ENCODE results near the gene ABCB10. TPM values are rescaled to one million over a fixed set of nuclear protein-coding genes. Genes with fewer than 3 reads are reported as not detected.

ABCB10 gene
- total RNA-seq, 2 experiments from 2014 or later, result 23.7 to 28.2 TPM

DNA sequence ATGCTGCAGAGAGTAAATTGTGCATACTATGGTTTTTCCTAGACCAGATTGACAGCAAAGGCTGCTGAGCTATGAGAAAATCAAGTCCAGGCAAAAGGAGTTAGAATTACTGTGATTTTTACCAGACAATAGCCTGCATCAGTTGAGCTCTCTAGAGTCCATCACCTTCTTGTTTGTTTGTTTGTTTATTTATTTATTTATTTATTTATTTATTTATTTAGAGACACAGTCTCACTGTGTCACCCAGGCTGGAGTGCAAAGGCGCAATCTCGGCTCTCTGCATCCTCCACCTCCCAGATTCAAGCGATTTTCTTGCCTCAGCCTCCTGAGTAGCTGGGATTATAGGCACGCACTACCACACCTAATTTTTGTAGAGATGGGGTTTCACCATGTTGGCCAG lies 24.2 kb upstream of the ABCB10 start:
- ChIA-PET POLR2A (interaction anchor here (0.5 kb wide), 1 partner anchor 90 kb away, joined by 3 read pairs; no protein-coding TSS in a partner anchor), CTCF (no interaction called here)

DNA sequence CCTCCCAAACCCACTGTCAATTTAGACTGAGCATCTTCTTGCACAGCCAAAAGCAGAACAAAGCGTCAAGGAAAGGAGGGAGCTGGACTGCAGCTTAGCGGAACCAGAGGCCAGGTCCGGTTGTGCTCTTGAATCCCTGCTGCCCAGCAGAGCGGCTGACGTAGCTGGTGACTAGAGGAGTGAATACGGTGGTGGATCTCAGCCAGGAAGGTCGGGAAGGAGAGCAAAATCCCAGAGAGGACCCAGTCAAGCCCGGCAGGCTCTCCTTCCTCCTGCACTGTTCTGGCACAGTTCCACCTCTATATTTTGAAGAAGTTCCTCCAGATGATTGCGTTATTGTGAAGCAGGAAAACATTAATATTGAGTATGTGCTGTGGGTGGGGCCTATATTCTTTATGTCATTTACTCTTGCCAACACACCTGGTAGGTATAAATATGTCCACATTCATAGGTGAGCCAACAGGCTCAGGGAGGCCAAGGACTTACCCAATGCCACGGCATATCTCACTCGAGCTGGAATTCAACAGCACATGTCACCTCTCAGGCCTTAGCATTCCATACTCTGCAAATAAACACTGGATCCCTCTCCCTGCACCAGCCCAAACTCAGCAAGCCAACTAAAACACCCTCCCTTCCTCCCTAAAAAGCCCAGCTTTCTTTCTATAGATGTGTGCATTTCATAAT lies 23.6 kb upstream of the ABCB10 start:
- Mint-ChIP-seq H3K27me3 (no peaks in the 10 kb centered on the region), H3K4me1 (peaks cover 3% of the 10 kb centered on the region), H3K4me3 (no peak overlapping the region), H3K9me3 (no peaks in the 10 kb centered on the region), H3K27ac (no peak overlapping the region), H3K36me3 (ENCODE audit: low read depth) (no peaks in the 10 kb centered on the region)
- POLR2A ChIA-PET, result no interaction called here
- CTCF ChIA-PET, result no interaction called here
- DNase-seq, result no peak

More for the DNA sequence above, 24.2 kb upstream of the ABCB10 start:
- Mint-ChIP-seq H3K4me3 (no peak overlapping the region), H3K4me1 (peaks cover 3% of the 10 kb centered on the region), H3K27ac (no peak overlapping the region), H3K9me3 (no peaks in the 10 kb centered on the region), H3K27me3 (no peaks in the 10 kb centered on the region), H3K36me3 (ENCODE audit: low read depth) (no peaks in the 10 kb centered on the region)
- no peak for DNase-seq

DNA sequence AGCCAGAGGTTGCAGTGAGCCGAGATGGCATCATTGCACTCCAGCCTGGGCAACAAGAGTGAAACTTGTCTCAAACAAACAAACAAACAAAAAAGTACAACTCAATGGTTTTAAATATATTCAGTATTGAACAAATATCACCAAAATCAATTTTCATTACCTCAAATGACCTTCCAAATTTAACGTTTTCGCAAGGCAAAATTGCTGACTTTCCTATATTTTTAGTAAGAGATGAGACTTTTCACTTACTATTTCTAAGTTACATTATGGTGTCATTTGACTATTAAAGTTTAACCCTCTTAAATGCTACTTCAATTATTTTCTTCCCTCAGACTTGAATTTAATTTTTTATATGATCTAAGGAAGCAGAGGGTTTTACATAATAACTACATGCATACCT lies 23.0 kb upstream of the ABCB10 start:
- Mint-ChIP-seq H3K4me1 (peaks cover 3% of the 10 kb centered on the region), H3K27me3 (no peaks in the 10 kb centered on the region), H3K4me3 (no peak overlapping the region), H3K36me3 (ENCODE audit: low read depth) (no peaks in the 10 kb centered on the region), H3K27ac (no peak overlapping the region), H3K9me3 (no peaks in the 10 kb centered on the region)
- ChIA-PET POLR2A (no interaction called here), CTCF (no interaction called here)
- no peak for DNase-seq

DNA sequence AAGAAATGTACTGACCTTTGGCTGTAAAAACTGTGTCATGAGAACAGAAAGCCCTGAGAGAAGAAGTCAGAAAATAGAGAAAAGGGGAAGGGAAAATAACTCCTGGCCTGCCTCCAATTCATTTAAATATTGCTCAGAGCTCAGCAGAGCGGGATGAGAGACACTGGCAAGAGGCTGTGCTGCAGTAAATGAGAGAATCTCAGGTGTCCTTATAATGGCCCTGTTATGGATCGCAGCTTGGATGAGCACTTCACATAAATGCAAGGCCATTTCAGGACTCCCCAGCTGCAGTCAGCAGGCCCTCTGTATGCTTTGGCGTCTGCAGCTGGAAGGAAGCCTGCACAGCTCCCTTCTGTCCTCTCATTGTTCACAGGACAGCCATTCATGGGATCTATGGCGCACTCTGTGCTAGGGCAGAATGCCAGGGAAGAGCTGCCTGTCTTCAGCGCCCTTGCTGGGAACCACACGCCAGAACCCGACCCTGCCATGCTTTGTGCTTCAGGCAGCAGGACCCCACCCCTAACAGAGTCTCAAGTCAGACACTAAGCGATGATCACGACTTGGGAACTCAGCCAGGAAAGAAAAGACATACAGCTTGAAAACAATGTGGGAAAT lies 20.7 kb upstream of the ABCB10 start:
- ChIA-PET POLR2A (no interaction called here), CTCF (interaction anchor here (1.4 to 1.6 kb wide), 3 partner anchors 8 to 15 kb away, joined by 3 to 4 read pairs (median 3); no protein-coding TSS in a partner anchor)
- H3K9me3 Mint-ChIP-seq, result no peaks in the 10 kb centered on the region
- no peaks in the 10 kb centered on the region for H3K27me3 Mint-ChIP-seq
- H3K27ac Mint-ChIP-seq, result no peak overlapping the region
- DNase-seq, result no peak
- H3K4me3 Mint-ChIP-seq, result no peak overlapping the region
- peaks cover 3% of the 10 kb centered on the region for H3K4me1 Mint-ChIP-seq
- H3K36me3 Mint-ChIP-seq (ENCODE audit: low read depth), result no peaks in the 10 kb centered on the region

DNA sequence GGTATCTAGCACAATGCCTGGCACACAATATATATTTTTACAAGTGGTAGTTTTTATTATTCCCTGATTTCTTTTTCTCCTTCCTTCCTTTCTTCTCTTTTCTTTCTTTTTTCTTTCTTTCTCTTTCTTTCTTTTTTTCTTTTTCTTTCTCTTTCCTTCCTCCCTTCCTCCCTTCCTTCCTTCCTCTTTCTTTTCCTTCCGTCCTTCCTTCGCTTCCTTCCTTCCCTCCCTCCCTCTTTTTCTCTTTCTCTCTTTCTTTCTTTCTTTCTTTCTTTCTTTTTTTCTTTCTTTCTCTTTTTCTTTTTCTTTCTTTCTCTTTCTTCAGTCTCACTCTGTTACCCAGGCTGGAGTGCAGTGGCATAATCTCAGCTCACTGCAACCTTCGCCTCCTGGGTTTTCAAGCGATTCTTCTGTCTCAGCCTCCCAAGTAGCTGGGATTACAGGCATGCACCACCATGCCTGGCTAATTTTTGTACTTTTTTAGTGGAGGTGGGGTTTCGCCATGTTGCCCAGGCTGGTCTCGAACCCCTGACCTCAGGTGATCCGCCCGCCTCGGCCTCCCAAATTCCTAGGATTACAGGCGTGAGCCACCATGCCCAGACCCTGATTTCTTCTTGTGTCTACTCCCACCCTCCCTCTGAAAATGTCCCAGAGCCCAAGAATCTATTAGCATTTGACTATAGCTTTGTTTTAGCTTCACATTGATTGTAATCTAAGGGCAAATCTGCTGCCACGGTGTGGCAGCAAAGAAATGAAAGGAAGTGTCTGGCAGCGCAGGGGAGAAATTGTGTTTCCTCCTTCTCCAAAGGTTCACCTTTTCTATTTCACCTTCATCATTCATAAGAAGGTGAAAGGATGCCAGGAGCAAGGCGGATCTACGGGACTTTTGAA lies 19.9 kb upstream of the ABCB10 start:
- Mint-ChIP-seq H3K27ac (no peak overlapping the region), H3K4me1 (peaks cover 3% of the 10 kb centered on the region), H3K27me3 (no peaks in the 10 kb centered on the region), H3K36me3 (ENCODE audit: low read depth) (no peaks in the 10 kb centered on the region), H3K4me3 (no peak overlapping the region), H3K9me3 (no peaks in the 10 kb centered on the region)
- no peak for DNase-seq
- POLR2A ChIA-PET, result no interaction called here
- CTCF ChIA-PET, result interaction anchor here (1.4 to 1.6 kb wide), 2 partner anchors 8 to 14 kb away, joined by 3 read pairs; no protein-coding TSS in a partner anchor

DNA sequence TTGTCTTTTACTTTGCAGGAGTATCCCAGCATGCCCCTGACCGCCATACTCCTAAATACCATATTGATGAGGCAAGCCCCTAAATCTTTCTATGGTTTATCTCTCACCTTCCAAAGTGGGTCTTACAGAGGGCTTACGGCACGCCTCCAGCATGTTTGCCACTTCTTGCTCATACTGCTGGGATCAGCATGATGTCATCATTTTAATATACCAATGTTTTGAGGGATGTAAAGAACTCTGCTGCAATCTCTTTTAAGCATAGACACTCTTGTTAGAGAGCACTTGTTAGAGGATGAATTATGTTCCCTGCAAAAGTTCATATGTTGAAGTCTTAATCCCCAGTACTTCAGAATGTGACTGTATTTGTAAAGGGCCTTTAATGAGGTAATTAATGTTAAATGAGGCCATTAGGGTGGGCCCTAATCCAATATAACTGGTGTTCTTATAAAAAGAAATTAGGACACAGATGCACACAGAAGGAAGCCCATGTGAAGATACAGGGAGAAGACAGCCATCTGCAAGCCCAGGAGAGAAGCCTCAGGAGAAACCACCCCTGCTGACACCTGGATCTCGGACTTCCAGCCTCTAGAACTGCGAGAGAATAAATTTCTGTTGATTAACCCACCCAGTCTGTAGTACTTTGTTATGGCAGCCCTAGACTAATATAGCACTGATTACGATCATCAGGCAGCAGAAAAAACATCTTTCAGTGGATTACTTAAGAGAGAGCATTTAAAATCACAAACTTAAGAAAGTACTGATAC lies 16.4 kb upstream of the ABCB10 start:
- H3K27ac Mint-ChIP-seq, result no peak overlapping the region
- no peak overlapping the region for H3K4me3 Mint-ChIP-seq
- no peak for DNase-seq
- H3K9me3 Mint-ChIP-seq, result no peaks in the 10 kb centered on the region
- peaks cover 3% of the 10 kb centered on the region for H3K4me1 Mint-ChIP-seq
- no peaks in the 10 kb centered on the region for H3K36me3 Mint-ChIP-seq (ENCODE audit: low read depth)
- POLR2A ChIA-PET, result no interaction called here
- H3K27me3 Mint-ChIP-seq, result no peaks in the 10 kb centered on the region
- CTCF ChIA-PET, result no interaction called here

DNA sequence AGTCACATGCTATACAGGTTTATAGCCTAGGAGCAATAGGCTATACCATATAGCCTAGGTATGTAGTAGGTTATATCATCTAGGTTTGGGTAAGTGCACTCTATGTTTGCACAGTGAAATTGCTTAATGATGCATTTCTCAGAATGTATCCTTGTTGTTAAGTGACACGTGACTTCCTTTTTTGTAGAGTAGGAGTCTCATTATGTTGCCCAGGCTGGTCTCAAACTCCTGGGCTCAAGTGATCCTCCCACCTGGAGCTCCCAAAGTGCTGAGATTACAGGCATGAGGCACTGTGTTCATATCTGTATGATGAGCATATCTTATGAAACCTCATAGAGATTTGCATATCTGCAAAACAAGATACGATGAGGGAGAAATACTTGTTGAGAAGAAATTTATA lies 13.8 kb upstream of the ABCB10 start:
- CTCF ChIA-PET, result no interaction called here
- no peak overlapping the region for H3K4me3 Mint-ChIP-seq
- no peaks in the 10 kb centered on the region for H3K9me3 Mint-ChIP-seq
- DNase-seq, result no peak
- no peak overlapping the region for H3K27ac Mint-ChIP-seq
- H3K36me3 Mint-ChIP-seq (ENCODE audit: low read depth), result no peaks in the 10 kb centered on the region
- H3K4me1 Mint-ChIP-seq, result no peaks in the 10 kb centered on the region
- peaks cover 2% of the 10 kb centered on the region for H3K27me3 Mint-ChIP-seq
- POLR2A ChIA-PET, result no interaction called here

DNA sequence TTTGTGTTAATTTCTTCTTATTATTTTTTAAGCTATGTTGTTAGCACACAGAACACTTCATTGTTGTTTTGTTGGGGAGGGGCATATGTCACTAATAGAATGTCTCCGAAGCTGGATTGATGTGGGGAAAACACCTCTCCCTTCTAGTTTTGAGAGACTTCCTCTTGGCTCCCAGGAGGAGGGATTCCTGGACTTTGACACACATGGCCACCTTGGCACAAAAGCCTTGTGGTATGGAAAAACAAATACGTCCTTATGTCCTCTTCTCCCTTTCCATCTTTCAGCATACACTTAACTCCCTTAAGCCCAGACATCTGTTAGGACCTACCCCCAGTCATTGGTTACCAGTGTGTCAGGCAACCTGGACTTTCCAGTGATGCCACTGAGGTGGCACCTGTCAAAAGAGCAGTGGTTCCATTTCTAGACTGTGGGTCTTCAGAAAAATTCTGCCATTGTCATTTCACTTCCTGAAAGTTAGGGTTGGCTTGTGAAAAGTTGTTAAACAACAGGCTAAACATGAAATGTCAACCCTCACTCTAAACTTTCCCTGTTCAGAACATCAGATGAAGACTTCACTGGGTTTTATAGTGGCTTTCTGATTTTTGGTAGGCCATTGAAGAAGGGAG lies 12.5 kb upstream of the ABCB10 start:
- DNase-seq, result no peak
- H3K4me1 Mint-ChIP-seq, result no peaks in the 10 kb centered on the region
- H3K4me3 Mint-ChIP-seq, result no peak overlapping the region
- peaks cover 3% of the 10 kb centered on the region for H3K27me3 Mint-ChIP-seq
- no peak overlapping the region for H3K27ac Mint-ChIP-seq
- no peaks in the 10 kb centered on the region for H3K36me3 Mint-ChIP-seq (ENCODE audit: low read depth)
- POLR2A ChIA-PET, result no interaction called here
- CTCF ChIA-PET, result interaction anchor here (0.9 kb wide), 1 partner anchor 8 kb away, joined by 3 read pairs; no protein-coding TSS in a partner anchor
- H3K9me3 Mint-ChIP-seq, result no peaks in the 10 kb centered on the region

DNA sequence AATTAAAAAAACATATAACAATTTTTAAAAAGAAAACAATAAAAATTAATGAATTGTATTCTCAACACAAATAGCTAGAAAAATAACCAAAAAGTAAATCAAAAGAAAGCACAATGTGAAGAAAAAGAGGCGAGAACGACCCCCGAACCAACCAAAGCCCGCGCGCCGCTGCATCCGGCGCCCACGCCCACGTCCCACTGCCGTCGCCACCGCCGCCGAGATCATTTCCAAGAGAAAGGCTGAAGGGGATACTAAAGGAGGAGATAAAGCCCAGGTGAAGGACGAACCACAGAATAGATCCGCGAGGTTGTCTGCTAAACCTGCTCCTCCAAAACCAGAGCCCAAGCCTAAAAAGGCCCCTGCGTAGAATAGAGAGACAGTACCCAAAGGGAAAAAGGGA lies 11.8 kb upstream of the ABCB10 start:
- Mint-ChIP-seq H3K4me3 (no peak overlapping the region), H3K36me3 (ENCODE audit: low read depth) (no peaks in the 10 kb centered on the region), H3K9me3 (no peaks in the 10 kb centered on the region), H3K4me1 (no peaks in the 10 kb centered on the region), H3K27me3 (peaks cover 3% of the 10 kb centered on the region), H3K27ac (no peak overlapping the region)
- ChIA-PET POLR2A (no interaction called here), CTCF (interaction anchor here (0.9 kb wide), 1 partner anchor 9 kb away, joined by 3 read pairs; no protein-coding TSS in a partner anchor)
- DNase-seq, result no peak

DNA sequence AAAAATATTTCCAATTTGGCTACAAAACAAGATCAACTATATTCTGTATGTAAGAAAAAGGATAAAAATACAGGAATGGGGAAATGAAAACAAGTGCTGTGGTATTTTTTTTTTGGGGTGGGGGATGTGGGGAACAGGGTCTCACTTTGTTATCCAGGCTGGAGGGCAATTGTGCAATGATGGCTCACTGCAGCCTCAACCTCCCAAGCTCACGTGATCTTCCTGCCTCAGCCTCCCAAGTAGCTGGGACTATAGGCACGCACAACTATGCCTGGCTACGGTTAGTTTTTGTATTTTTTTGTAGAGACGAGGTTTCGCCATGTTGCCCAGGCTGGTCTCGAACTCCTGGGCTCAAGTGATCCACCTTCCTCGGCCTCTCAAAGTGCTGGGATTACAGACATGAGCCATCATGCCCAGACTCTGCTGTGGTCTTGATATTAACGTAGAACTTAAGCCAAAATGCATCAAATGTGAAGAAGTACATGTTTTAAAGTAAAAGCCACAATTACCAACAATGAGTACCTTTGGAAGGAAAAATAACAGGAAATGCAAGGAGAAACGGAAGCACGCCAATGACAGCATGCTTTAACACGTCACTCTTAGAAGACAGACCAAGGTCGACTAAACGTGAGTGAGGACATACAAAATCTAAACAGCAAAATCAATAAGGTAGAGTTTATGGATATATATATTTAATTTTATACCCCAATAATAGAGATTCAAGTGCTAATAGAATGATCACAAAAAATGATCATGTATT lies 8.8 kb upstream of the ABCB10 start:
- no peak for DNase-seq
- ChIA-PET CTCF (interaction anchor here (1.2 kb wide), 1 partner anchor 8 kb away, joined by 4 read pairs; the partner anchor contains the start of gene ABCB10), POLR2A (no interaction called here)
- no peaks in the 10 kb centered on the region for H3K4me1 Mint-ChIP-seq
- peaks cover 3% of the 10 kb centered on the region for H3K27me3 Mint-ChIP-seq
- H3K9me3 Mint-ChIP-seq, result no peaks in the 10 kb centered on the region
- no peak overlapping the region for H3K27ac Mint-ChIP-seq
- H3K36me3 Mint-ChIP-seq (ENCODE audit: low read depth), result no peaks in the 10 kb centered on the region
- no peak overlapping the region for H3K4me3 Mint-ChIP-seq

DNA sequence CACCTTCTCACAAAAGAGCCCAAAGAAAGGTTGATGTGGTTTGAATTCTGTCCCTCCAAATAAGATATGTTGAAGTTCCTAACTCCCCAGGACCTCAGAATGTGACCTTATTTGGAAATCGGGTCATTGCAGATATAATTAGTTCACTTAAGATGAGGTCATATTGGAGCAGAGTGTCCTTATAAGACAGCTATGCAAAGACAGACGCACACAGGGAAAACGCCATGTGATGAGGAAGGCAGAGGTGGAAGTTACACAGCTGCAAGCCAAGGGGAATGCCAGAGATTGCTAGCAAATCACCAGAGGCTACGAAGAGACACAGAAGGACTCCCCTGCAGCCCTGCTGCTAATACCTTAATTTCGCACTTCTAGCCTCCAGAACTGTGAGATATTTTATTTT lies 5.2 kb upstream of the ABCB10 start:
- ChIA-PET CTCF (interaction anchor here (1.2 kb wide), 1 partner anchor 16 kb away, joined by 3 read pairs; no protein-coding TSS in a partner anchor), POLR2A (no interaction called here)
- DNase-seq, result no peak
- Mint-ChIP-seq H3K27me3 (peaks cover 3% of the 10 kb centered on the region), H3K4me1 (peaks cover 10% of the 10 kb centered on the region), H3K9me3 (no peaks in the 10 kb centered on the region), H3K4me3 (no peak overlapping the region), H3K36me3 (ENCODE audit: low read depth) (no peaks in the 10 kb centered on the region), H3K27ac (no peak overlapping the region)

DNA sequence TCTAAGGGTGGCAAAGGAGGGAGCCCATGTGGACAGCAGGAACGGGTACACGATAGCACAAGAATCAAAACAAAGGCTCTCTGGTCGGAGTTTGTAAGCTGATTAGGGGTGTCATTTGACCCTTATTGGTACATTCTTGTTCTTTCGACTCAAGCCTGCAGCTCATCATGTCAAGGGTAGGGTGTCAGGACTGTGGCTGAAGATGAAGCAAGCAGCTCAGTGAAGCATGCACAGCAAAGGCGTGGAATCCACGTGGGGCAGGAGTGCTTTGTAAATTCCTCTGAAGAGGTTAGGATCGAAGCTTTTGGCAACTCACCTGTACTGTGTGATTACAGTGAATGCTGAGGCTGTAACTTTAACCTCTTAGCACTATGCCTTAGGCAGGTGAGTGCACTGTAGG lies 4.7 kb upstream of the ABCB10 start:
- ChIA-PET CTCF (no interaction called here), POLR2A (no interaction called here)
- no peaks in the 10 kb centered on the region for H3K36me3 Mint-ChIP-seq (ENCODE audit: low read depth)
- no peak overlapping the region for H3K4me3 Mint-ChIP-seq
- peaks cover 10% of the 10 kb centered on the region for H3K4me1 Mint-ChIP-seq
- no peak overlapping the region for H3K27ac Mint-ChIP-seq
- peaks cover 3% of the 10 kb centered on the region for H3K27me3 Mint-ChIP-seq
- H3K9me3 Mint-ChIP-seq, result no peaks in the 10 kb centered on the region
- no peak for DNase-seq

Data from activated CD4-positive, alpha-beta T cell treated with anti-CD3 and anti-CD28 coated beads, Interleukin-2, amount 10 ng/mL, durations not matched to agents 7 days and 5 days (primary cell).